ENCODE data around the gene INPP5B. TPM values are rescaled to one million over a fixed set of nuclear protein-coding genes. Genes with fewer than 3 reads are reported as not detected.

The INPP5B gene
- total RNA-seq, 1 donor from 2014 or later = 8.7 TPM

GRCh38 chr1:37892151-37893047, 54.5 kb downstream of the INPP5B start:
- DNase-seq (no peak), ATAC-seq (ENCODE audit: poor library complexity) (no peak)
- intact Hi-C loops (cut with DNase I) = loop anchor here (5.0 kb wide), 1 partner anchor 85 kb away; no protein-coding TSS in a partner anchor

- intact Hi-C loops (cut with DNase I) = loop anchor here (5.0 kb wide), 1 partner anchor 87 kb away; no protein-coding TSS in a partner anchor
- DNase-seq = no peak
- ATAC-seq (ENCODE audit: poor library complexity) = peak; percentile 58
Observed at GRCh38 chr1:37890378-37891014, 56.4 kb downstream of the INPP5B start.

GRCh38 chr1:37888022-37888700, 58.7 kb downstream of the INPP5B start:
- DNase-seq (no peak), ATAC-seq (ENCODE audit: poor library complexity) (no peak)
- intact Hi-C loops (cut with DNase I) = no loop called here

- no peak for DNase-seq
- intact Hi-C loops (cut with DNase I) = no loop called here
- ATAC-seq (ENCODE audit: poor library complexity) = no peak
Observed at GRCh38 chr1:37884145-37884544, 62.7 kb downstream of the INPP5B start.

GRCh38 chr1:37883671-37884070, 63.2 kb downstream of the INPP5B start:
- no peak for ATAC-seq (ENCODE audit: poor library complexity)
- intact Hi-C loops (cut with DNase I) = no loop called here
- DNase-seq = no peak

GRCh38 chr1:37879865-37880264, 67.0 kb downstream of the INPP5B start:
- ATAC-seq (ENCODE audit: poor library complexity) (no peak), DNase-seq (no peak)
- intact Hi-C loops (cut with DNase I) = no loop called here

- intact Hi-C loops (cut with DNase I) = no loop called here
- ATAC-seq (ENCODE audit: poor library complexity) = no peak
- no peak for DNase-seq
Observed at GRCh38 chr1:37878071-37878470, 68.8 kb downstream of the INPP5B start.

- intact Hi-C loops (cut with DNase I) = no loop called here
- ATAC-seq (ENCODE audit: poor library complexity) = no peak
- DNase-seq = no peak
Observed at GRCh38 chr1:37875833-37876232, 71.0 kb downstream of the INPP5B start.

GRCh38 chr1:37872692-37873091, 74.2 kb downstream of the INPP5B start:
- ATAC-seq (ENCODE audit: poor library complexity) (no peak), DNase-seq (no peak)
- intact Hi-C loops (cut with DNase I) = no loop called here

- DNase-seq (no peak), ATAC-seq (ENCODE audit: poor library complexity) (no peak)
- intact Hi-C loops (cut with DNase I) = no loop called here
Observed at GRCh38 chr1:37868466-37868865, 78.4 kb downstream of the INPP5B start.

GRCh38 chr1:37867784-37868183, 79.1 kb downstream of the INPP5B start:
- intact Hi-C loops (cut with DNase I) = no loop called here
- DNase-seq (no peak), ATAC-seq (ENCODE audit: poor library complexity) (no peak)

GRCh38 chr1:37866491-37866890, 80.4 kb downstream of the INPP5B start:
- DNase-seq = no peak
- ATAC-seq (ENCODE audit: poor library complexity) = no peak
- intact Hi-C loops (cut with DNase I) = no loop called here

- intact Hi-C loops (cut with DNase I) = no loop called here
- DNase-seq (no peak), ATAC-seq (ENCODE audit: poor library complexity) (no peak)
Observed at GRCh38 chr1:37865348-37866120, 81.3 kb downstream of the INPP5B start.

GRCh38 chr1:37862330-37862729, 84.5 kb downstream of the INPP5B start:
- DNase-seq = no peak
- intact Hi-C loops (cut with DNase I) = no loop called here
- ATAC-seq (ENCODE audit: poor library complexity) = no peak

- no peak for ATAC-seq (ENCODE audit: poor library complexity)
- intact Hi-C loops (cut with DNase I) = no loop called here
Observed at GRCh38 chr1:37861151-37861550, 85.7 kb downstream of the INPP5B start.

GRCh38 chr1:37860346-37860666, 86.5 kb downstream of the INPP5B start:
- intact Hi-C loops (cut with DNase I) = no loop called here
- DNase-seq (no peak), ATAC-seq (ENCODE audit: poor library complexity) (no peak)

More at GRCh38 chr1:37861151-37861550, 85.7 kb downstream of the INPP5B start:
- no peak for DNase-seq

- intact Hi-C loops (cut with DNase I) = loop anchor here (2.0 to 10.0 kb wide), 2 partner anchors 51 to 165 kb away; partner anchors contain the start of genes CDCA8 and YRDC
- ATAC-seq (ENCODE audit: poor library complexity) = peak; percentile 99
Observed at GRCh38 chr1:37859507-37860345, 87.1 kb downstream of the INPP5B start, which contains the start of gene MTF1. MTF1 (minus strand) TSS chr1:37859592; CDS start chr1:37857658, 1,934 bp downstream.

More at GRCh38 chr1:37859507-37860345, 87.1 kb downstream of the INPP5B start, which contains the start of gene MTF1:
- peak; percentile 98 for DNase-seq

Data from Right ventricle myocardium superior (tissue), 1 donor.